ENCODE results near the gene RAD51B.

RAD51B gene

DNA sequence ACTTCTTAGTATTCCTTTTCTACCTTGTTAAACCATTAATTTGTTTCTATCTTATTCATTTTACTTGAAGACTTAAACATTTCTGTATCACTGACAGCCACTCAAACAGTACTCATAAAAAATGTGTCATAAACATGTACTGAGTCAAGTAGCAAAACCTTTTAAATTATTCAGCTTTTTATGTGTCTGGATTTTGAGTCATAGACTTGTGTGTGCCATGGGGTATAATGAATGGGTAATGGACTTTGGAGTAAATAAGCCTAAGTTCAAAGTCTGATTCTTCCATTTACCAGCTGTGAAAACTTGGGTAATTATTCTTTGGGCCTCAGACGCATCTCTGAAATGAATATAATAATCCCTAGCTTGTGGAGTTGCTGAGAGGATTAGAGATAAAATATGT lies 199.0 kb downstream of the RAD51B start:
- H3K4me1 ChIP-seq (ENCODE audit: control insufficient read depth, insufficient read depth, low read length): peaks cover 23% of the 10 kb centered on the region
- CTCF ChIA-PET: interaction anchor here (0.6 kb wide), 1 partner anchor 88 kb away, joined by 5 read pairs; no protein-coding TSS in a partner anchor
- H3K4me3 ChIP-seq (ENCODE audit: low read depth, low read length): no peak overlapping the region
- POLR2A ChIA-PET: no interaction called here
- no peaks in the 10 kb centered on the region for H3K36me3 ChIP-seq (ENCODE audit: control insufficient read depth in 2 of 2, insufficient read depth in 1 of 2, low read length in 2 of 2)
- no peaks in the 10 kb centered on the region; the same call in 1 of the 2 replicates for H3K9me3 ChIP-seq (ENCODE audit: control insufficient read depth, insufficient read depth, low read depth, low read length)
- TF ChIP-seq ZIC2 (tag by site-specific recombination; IDR thresholded peaks at IDR 0.05): no peak
- TF ChIP-seq, protein P1, sequence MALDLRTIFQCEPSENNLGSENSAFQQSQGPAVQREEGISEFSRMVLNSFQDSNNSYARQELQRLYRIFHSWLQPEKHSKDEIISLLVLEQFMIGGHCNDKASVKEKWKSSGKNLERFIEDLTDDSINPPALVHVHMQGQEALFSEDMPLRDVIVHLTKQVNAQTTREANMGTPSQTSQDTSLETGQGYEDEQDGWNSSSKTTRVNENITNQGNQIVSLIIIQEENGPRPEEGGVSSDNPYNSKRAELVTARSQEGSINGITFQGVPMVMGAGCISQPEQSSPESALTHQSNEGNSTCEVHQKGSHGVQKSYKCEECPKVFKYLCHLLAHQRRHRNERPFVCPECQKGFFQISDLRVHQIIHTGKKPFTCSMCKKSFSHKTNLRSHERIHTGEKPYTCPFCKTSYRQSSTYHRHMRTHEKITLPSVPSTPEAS (tag by site-specific recombination; IDR thresholded peaks at IDR 0.05): no peak
- TF ChIP-seq SP2 (tag by site-specific recombination; IDR thresholded peaks at IDR 0.05): no peak
- TF ChIP-seq ZNF530 (tag by site-specific recombination; IDR thresholded peaks at IDR 0.05; ENCODE audit: low read depth): no peak
- TF ChIP-seq ZNF501 (tag by site-specific recombination; IDR thresholded peaks at IDR 0.05): no peak
- TF ChIP-seq OSR2 (tag by site-specific recombination; IDR thresholded peaks at IDR 0.05): peak; percentile 78
- no peak for TF ChIP-seq ZNF416 (tag by site-specific recombination; IDR thresholded peaks at IDR 0.05)
- TF ChIP-seq ZNF433 (tag by site-specific recombination; IDR thresholded peaks at IDR 0.05; ENCODE audit: low read depth): no peak
- no peak for TF ChIP-seq ZNF561 (tag by site-specific recombination; IDR thresholded peaks at IDR 0.05; ENCODE audit: borderline replicate concordance)
- TF ChIP-seq, protein P2, sequence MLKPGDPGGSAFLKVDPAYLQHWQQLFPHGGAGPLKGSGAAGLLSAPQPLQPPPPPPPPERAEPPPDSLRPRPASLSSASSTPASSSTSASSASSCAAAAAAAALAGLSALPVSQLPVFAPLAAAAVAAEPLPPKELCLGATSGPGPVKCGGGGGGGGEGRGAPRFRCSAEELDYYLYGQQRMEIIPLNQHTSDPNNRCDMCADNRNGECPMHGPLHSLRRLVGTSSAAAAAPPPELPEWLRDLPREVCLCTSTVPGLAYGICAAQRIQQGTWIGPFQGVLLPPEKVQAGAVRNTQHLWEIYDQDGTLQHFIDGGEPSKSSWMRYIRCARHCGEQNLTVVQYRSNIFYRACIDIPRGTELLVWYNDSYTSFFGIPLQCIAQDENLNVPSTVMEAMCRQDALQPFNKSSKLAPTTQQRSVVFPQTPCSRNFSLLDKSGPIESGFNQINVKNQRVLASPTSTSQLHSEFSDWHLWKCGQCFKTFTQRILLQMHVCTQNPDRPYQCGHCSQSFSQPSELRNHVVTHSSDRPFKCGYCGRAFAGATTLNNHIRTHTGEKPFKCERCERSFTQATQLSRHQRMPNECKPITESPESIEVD (tag by site-specific recombination; IDR thresholded peaks at IDR 0.05): peak; percentile 73
- peak; percentile 75 for TF ChIP-seq SP7 (tag by site-specific recombination; IDR thresholded peaks at IDR 0.05)
- no peak for TF ChIP-seq ZNF24 (tag by site-specific recombination; IDR thresholded peaks at IDR 0.05)
- TF ChIP-seq ZNF629 (tag by site-specific recombination; IDR thresholded peaks at IDR 0.05): 0 out of 2 replicates have a peak, but pooled peaks have one; percentile 12
- no peak for TF ChIP-seq KLF10 (tag by site-specific recombination; IDR thresholded peaks at IDR 0.05)
- peak; percentile 21; the same call in 1 of the 2 replicates for TF ChIP-seq WT1 (tag by site-specific recombination; IDR thresholded peaks at IDR 0.05)
- no peak for TF ChIP-seq SCRT2 (tag by site-specific recombination; IDR thresholded peaks at IDR 0.05)
- 0 out of 2 replicates have a peak, but pooled peaks have one; percentile 30 for TF ChIP-seq ZNF843 (tag by site-specific recombination; IDR thresholded peaks at IDR 0.05)
- TF ChIP-seq, protein P3, sequence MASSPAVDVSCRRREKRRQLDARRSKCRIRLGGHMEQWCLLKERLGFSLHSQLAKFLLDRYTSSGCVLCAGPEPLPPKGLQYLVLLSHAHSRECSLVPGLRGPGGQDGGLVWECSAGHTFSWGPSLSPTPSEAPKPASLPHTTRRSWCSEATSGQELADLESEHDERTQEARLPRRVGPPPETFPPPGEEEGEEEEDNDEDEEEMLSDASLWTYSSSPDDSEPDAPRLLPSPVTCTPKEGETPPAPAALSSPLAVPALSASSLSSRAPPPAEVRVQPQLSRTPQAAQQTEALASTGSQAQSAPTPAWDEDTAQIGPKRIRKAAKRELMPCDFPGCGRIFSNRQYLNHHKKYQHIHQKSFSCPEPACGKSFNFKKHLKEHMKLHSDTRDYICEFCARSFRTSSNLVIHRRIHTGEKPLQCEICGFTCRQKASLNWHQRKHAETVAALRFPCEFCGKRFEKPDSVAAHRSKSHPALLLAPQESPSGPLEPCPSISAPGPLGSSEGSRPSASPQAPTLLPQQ (tag by site-specific recombination; IDR thresholded peaks at IDR 0.05): no peak
- TF ChIP-seq ZNF169 (tag by site-specific recombination; IDR thresholded peaks at IDR 0.05): no peak
- TF ChIP-seq BCL11A (tag by site-specific recombination; IDR thresholded peaks at IDR 0.05; ENCODE audit: low read depth): peak; percentile 45; the same call in 1 of the 2 replicates
- TF ChIP-seq, protein P4, sequence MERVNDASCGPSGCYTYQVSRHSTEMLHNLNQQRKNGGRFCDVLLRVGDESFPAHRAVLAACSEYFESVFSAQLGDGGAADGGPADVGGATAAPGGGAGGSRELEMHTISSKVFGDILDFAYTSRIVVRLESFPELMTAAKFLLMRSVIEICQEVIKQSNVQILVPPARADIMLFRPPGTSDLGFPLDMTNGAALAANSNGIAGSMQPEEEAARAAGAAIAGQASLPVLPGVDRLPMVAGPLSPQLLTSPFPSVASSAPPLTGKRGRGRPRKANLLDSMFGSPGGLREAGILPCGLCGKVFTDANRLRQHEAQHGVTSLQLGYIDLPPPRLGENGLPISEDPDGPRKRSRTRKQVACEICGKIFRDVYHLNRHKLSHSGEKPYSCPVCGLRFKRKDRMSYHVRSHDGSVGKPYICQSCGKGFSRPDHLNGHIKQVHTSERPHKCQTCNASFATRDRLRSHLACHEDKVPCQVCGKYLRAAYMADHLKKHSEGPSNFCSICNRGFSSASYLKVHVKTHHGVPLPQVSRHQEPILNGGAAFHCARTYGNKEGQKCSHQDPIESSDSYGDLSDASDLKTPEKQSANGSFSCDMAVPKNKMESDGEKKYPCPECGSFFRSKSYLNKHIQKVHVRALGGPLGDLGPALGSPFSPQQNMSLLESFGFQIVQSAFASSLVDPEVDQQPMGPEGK (tag by site-specific recombination; IDR thresholded peaks at IDR 0.05): no peak
- no peak for TF ChIP-seq ZNF571 (tag by site-specific recombination; IDR thresholded peaks at IDR 0.05)
- TF ChIP-seq ZNF112 (tag by site-specific recombination; IDR thresholded peaks at IDR 0.05): no peak
- no peak overlapping the region for H3K27ac ChIP-seq (ENCODE audit: extremely low read depth, low read depth, low read length)

Data from HEK293 (cell line).